Lung (tissue), 12 donors: ENCODE results near the gene OXCT2. TPM values are rescaled to one million over a fixed set of nuclear protein-coding genes. Genes with fewer than 3 reads are reported as not detected.
"Not testable (repeated sequence)": the region's sequence is repeated elsewhere in the genome, so short reads cannot be mapped to it uniquely, and the experiment has no call there.

ENCODE experiments used
- ATAC-seq: fragments of 200-7000 bp; cut with Tn5 transposase; one replicate; pipeline ENCODE4 v1.9.1; 2020; ENCODE audit warnings: moderate number of reproducible peaks; ENCODE audit not compliant: insufficient read depth, low FRiP score
- DNase-seq, 3 donors: peaks; one replicate each; pipeline ENCODE4 v3.0.0-alpha.2; 2013 to 2017
- H3K27ac ChIP-seq, 2 donors: one replicate each; pipeline ENCODE4 v1.5.1; 2013; ENCODE audit warnings: mild to moderate bottlenecking in 2 of 2, moderate library complexity in 2 of 2, control low read depth in 1 of 2, inconsistent platforms in 1 of 2, low read depth in 1 of 2, low read length in 1 of 2
- H3K27me3 ChIP-seq, 3 donors: one replicate each; pipeline ENCODE4 v1.5.1; 2013; ENCODE audit warnings: low read length in 2 of 3; ENCODE audit not compliant: control insufficient read depth in 3 of 3, insufficient read depth in 3 of 3
- H3K36me3 ChIP-seq, 4 donors: one replicate each; pipeline ENCODE4 v1.5.1; 2013; ENCODE audit warnings: low read length in 4 of 4, mild to moderate bottlenecking in 1 of 4, moderate library complexity in 1 of 4; ENCODE audit not compliant: control insufficient read depth in 4 of 4, insufficient read depth in 4 of 4
- H3K4me1 ChIP-seq, 5 donors: one replicate each; pipeline ENCODE4 v1.5.1; 2013; ENCODE audit warnings: low read length in 5 of 5, mild to moderate bottlenecking in 2 of 5, moderate library complexity in 1 of 5; ENCODE audit not compliant: control insufficient read depth in 5 of 5, insufficient read depth in 5 of 5
- H3K4me3 ChIP-seq: one replicate; pipeline ENCODE4 v1.5.1; 2013; ENCODE audit warnings: mild to moderate bottlenecking, control low read depth, moderate library complexity
- H3K9ac ChIP-seq, 2 donors: one replicate each; pipeline ENCODE4 v1.5.1; 2013; ENCODE audit warnings: low read length in 2 of 2, control low read depth in 1 of 2; ENCODE audit not compliant: insufficient read depth in 1 of 2
- H3K9me3 ChIP-seq, 4 donors: one replicate each; pipeline ENCODE4 v1.5.1; 2013; ENCODE audit warnings: low read length in 3 of 4, mild to moderate bottlenecking in 1 of 4, moderate library complexity in 1 of 4; ENCODE audit not compliant: control insufficient read depth in 4 of 4, insufficient read depth in 3 of 4
- WGBS, 2 donors: extraction: QIAGEN DNeasy Blood & Tissue Kit; methylation state at CpG; one replicate each; pipeline ENCODE4 v1.1.7; 2013; 5-methylcytosine and 5-hydroxymethylcytosine counted together
- polyA plus RNA-seq, 2 donors: library from polyadenylated mRNA; stranded (reverse); fragments of 200-250 nt; gene quantifications; one replicate each; pipeline ENCODE4 v1.2.1, GENCODE V29; 2013
- total RNA-seq, 2 donors: library from RNA; depleted of rRNA in 1 of 2; stranded (reverse); fragments of >200 nt in 1 of 2; gene quantifications; one replicate each; pipeline ENCODE4 v1.2.1, GENCODE V29; 2014 to 2021
- TF ChIP-seq, protein P1 (sequence below): IDR thresholded peaks from 2 replicates; pipeline ENCODE4 v1.5.1; 2012; ENCODE audit warnings: mild to moderate bottlenecking; ENCODE audit errors: control extremely low read depth, extremely low read depth
- donor health status: control.
- donor health status: control.
- donor health status: Bipolar disorder and iron deficiency.
- donor health status: healthy.
- donor health status: DM: yes; HTN: yes; CAD: no.

Gene OXCT2
- total and polyA plus RNA-seq, 4 donors: 0.17 to 0.95 (median 0.48) TPM

DNA sequence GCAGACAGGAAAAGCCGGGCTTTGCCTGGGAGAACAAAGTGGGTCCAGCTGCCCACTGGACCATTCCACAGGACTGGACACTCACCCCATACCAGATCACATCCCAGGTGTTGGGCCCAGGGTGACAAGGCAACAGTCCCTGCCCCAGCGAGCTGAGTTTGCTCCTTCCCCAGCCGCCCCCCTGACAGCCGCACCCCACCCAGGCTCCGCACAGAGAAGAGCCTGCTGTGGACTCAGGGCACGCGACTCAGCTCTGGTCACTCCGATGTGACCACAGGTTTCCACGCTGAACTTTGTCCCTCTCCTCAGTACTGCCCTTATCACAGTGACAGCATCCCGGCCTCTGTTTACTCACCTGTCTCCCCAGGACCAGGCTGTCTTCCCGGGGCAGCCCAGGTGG, 16.3 kb upstream of the OXCT2 start:
- 67 to 68% methylated on average over 11 of the region's 11 CpGs for WGBS, 2 donors
- no peak for ATAC-seq
- no peak for DNase-seq
- Histone ChIP-seq H3K9ac (no peak overlapping the region), H3K4me3 (no peak overlapping the region), H3K27me3 (peaks cover 0 to 29% (median 21%) of the 10 kb centered on the region in 3 donors), H3K4me1 (peaks cover 0 to 5% (median 0%) of the 10 kb centered on the region in 5 donors), H3K27ac (no peak overlapping the region), H3K36me3 (no peaks in the 10 kb centered on the region), H3K9me3 (peaks cover 0 to 2% (median 0%) of the 10 kb centered on the region in 4 donors)
- TF ChIP-seq, protein P1, sequence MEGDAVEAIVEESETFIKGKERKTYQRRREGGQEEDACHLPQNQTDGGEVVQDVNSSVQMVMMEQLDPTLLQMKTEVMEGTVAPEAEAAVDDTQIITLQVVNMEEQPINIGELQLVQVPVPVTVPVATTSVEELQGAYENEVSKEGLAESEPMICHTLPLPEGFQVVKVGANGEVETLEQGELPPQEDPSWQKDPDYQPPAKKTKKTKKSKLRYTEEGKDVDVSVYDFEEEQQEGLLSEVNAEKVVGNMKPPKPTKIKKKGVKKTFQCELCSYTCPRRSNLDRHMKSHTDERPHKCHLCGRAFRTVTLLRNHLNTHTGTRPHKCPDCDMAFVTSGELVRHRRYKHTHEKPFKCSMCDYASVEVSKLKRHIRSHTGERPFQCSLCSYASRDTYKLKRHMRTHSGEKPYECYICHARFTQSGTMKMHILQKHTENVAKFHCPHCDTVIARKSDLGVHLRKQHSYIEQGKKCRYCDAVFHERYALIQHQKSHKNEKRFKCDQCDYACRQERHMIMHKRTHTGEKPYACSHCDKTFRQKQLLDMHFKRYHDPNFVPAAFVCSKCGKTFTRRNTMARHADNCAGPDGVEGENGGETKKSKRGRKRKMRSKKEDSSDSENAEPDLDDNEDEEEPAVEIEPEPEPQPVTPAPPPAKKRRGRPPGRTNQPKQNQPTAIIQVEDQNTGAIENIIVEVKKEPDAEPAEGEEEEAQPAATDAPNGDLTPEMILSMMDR: no peak

DNA sequence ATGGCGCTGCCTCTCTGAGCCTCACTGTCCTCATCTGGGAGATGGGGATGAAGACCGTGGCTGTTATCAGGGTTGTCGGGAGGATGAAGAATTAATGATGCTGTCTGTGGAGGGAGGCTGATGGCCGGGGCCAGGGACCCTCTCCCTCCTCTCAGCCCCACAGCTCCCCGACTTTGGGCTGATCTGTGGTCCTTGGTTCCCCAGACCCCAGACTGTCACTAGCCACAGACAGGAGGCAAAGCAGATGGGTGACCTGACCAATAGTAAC, 15.9 kb upstream of the OXCT2 start:
- H3K9ac ChIP-seq, H3K27ac ChIP-seq, H3K9me3 ChIP-seq, ATAC-seq, DNase-seq, H3K4me1 ChIP-seq, H3K36me3 ChIP-seq, H3K4me3 ChIP-seq: not testable (repeated sequence)
- H3K27me3 ChIP-seq: peaks cover 0 to 28% (median 21%) of the 10 kb centered on the region in 3 donors
- 94% methylated on average over 5 of the region's 5 CpGs; no CpG with 5 or more reads in 1 of the 2 donors for WGBS, 2 donors

DNA sequence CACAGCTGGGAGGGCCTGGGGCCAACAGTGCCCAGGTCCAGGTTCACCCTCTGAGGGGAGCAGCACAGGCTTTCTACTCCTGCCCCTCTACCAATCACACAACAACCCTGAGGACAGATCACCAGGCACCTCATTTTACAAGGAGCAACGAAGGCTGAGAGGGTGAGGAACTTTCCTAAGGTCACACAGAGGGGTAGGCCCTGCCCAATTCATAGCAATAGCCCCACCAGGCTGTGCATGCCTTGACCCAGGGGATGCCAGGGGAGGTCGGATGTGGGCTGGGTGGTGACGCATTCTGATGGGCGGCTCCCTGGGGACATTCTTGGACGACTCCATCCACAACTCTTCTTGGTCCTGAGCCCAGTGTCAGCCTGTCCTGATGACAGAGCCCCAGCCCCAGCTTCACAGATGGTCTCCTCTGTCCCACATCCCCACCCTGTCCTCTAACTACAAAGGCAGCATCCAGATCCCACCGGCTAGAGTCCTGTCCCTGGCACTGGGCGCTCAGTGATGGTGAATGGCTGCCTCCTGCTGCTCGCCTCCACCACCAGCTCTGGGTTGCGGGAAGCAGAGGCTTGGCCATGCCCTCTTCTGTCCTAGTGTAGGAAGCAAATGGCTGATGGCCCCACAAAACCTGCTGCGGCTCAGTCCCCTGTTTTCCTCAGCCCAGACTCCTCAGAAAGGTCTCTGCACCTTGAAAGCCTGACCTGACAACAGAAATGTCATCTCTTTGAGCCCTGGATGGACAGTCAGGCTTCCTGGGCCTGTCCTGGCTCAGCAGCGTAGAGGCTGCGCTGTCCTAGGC, 15.4 kb upstream of the OXCT2 start:
- not testable (repeated sequence) for H3K27ac ChIP-seq, DNase-seq, ATAC-seq, H3K9ac ChIP-seq, H3K9me3 ChIP-seq, H3K4me3 ChIP-seq, H3K4me1 ChIP-seq, H3K36me3 ChIP-seq
- H3K27me3 ChIP-seq: peaks cover 0 to 28% (median 18%) of the 10 kb centered on the region in 3 donors
- 89 to 93% methylated on average over 9 to 10 of the region's 12 CpGs for WGBS, 2 donors

DNA sequence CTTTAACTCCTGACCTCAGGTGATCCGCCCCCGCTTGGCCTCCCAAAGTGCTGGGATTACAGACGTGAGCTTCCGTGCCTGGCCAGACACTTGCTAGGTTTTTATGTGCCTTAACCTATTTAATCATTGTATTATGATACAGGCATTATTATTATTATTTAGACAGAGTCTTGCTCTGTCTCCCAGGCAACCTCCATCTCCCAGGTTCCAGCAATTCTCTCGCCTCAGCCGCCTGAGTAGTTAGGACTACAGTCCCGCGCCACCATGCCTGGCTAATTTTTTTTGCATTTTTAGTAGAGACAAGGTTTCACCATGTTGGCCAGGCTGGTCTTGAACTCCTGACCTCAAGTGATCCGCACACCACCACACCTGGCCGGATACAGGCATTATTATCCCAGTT, 11.5 kb upstream of the OXCT2 start:
- not testable (repeated sequence) for H3K9me3 ChIP-seq, H3K9ac ChIP-seq, H3K27ac ChIP-seq, H3K4me3 ChIP-seq, H3K36me3 ChIP-seq, ATAC-seq, H3K4me1 ChIP-seq
- peak in 1 of 3 donors; percentile 5 for DNase-seq
- WGBS, 2 donors: 93% methylated on average over 10 of the region's 10 CpGs
- H3K27me3 ChIP-seq: peaks cover 0 to 19% (median 12%) of the 10 kb centered on the region in 3 donors

DNA sequence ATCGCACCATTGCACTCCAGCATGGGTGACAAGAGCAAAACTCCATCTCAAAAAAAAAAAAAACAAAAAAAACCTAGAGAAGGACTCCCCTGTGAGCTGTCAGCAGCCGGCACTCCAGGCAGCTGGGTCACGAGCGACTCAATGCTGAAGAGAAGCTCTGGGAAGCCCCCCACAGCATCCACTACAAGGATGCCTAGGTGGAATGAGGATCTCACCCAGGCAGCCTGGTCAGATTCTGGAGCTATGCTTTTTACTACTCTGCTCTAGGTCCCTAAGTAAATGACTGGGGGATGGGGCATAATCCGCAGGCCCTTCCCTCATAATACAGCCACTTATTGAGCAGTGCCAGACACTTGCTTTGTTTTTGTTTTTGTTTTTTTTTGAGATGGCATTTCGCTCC, 11.0 kb upstream of the OXCT2 start:
- TF ChIP-seq, protein P1: no peak
- H3K36me3 ChIP-seq: no peaks in the 10 kb centered on the region
- no peak overlapping the region for H3K27ac ChIP-seq
- peaks cover 0 to 14% (median 6%) of the 10 kb centered on the region in 3 donors for H3K27me3 ChIP-seq
- no peak overlapping the region for H3K4me3 ChIP-seq
- ATAC-seq: no peak
- H3K9ac ChIP-seq: no peak overlapping the region
- 92% methylated on average over 6 of the region's 6 CpGs for whole genome bisulfite sequencing, 2 donors
- H3K9me3 ChIP-seq: peaks cover 0 to 2% (median 0%) of the 10 kb centered on the region in 4 donors
- peak in 1 of 3 donors; percentile 3 for DNase-seq
- H3K4me1 ChIP-seq: no peaks in the 10 kb centered on the region
